ENCODE results near the gene LRMDA.

DNA sequence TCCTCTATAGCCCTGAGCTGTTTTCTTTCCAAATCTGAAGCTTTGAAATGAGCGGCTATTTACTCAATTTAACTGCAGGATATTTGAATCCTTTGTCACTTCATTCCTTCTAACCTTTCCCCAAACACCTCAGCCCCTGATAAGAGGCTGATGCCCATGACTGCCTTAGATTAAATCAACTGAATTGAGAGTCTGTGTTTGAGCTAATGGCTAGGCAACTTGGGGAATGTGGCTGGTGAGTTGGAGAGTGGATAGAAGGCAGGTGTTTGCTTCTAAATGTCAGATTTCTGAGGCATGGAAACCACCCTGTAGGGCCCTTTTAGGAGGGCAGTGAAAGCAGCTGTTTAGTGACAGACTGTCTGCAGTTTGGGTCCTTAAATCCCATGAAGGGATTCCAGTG lies 759.9 kb downstream of the LRMDA start:
- no peak for TF ChIP-seq POLR2A (IDR thresholded peaks at IDR 0.05)
- TF ChIP-seq, protein P1, sequence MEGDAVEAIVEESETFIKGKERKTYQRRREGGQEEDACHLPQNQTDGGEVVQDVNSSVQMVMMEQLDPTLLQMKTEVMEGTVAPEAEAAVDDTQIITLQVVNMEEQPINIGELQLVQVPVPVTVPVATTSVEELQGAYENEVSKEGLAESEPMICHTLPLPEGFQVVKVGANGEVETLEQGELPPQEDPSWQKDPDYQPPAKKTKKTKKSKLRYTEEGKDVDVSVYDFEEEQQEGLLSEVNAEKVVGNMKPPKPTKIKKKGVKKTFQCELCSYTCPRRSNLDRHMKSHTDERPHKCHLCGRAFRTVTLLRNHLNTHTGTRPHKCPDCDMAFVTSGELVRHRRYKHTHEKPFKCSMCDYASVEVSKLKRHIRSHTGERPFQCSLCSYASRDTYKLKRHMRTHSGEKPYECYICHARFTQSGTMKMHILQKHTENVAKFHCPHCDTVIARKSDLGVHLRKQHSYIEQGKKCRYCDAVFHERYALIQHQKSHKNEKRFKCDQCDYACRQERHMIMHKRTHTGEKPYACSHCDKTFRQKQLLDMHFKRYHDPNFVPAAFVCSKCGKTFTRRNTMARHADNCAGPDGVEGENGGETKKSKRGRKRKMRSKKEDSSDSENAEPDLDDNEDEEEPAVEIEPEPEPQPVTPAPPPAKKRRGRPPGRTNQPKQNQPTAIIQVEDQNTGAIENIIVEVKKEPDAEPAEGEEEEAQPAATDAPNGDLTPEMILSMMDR (IDR thresholded peaks at IDR 0.05), result no peak
